MM.1S (cell line): ENCODE data around the gene LRRC31.

ENCODE experiments used
- CTCF ChIP-seq: fragments of 300-600 bp; sonication (generic); IDR thresholded peaks from 2 replicates; pipeline ENCODE4 v1.5.1; 2016; ENCODE audit warnings: antibody characterized with exemption, low read length, mixed read lengths
- EZH2 ChIP-seq: fragments of 300-600 bp; sonication (generic); optimal IDR thresholded peaks from 2 replicates; pipeline ENCODE3; 2017; ENCODE audit warnings: low read depth, mild to moderate bottlenecking, antibody characterized with exemption, low read length, mixed read lengths

DNA sequence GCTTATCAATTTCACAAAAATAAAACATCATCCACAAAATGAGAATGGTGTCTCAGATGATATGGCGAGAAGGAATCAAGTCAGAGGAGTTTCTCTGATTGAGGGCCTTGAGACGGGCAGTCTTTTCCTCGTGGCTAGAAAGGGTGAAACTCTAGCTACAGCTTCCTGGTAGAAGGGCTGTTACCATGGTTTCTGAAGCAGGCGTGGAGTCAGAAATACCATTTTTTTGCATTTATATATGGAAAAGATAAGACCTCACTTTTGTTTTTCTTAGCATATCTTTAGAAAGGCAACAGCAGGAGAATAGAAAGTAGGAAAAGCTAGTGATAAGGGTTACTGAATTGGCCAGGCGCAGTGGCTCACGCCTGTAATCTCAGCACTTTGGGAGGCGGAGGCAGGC lies 24.4 kb upstream of the LRRC31 start:
- no peak for TF ChIP-seq EZH2
- TF ChIP-seq CTCF = no peak
